ENCODE measurements around the gene GNL3L.

- TF ChIP-seq POLR2A (IDR thresholded peaks at IDR 0.05; ENCODE audit: low read depth, low read length) (no peak), POLR2AphosphoS5 (IDR thresholded peaks at IDR 0.05; ENCODE audit: low read depth, low read length) (no peak)
Measured at GRCh38 chrX:54560411-54560810, 30.4 kb downstream of the GNL3L start.
